PC-9 (cell line): ENCODE data around the gene ZNF407. TPM values are rescaled to one million over a fixed set of nuclear protein-coding genes. Genes with fewer than 3 reads are reported as not detected.

Experiments used
- BruUV-seq: library from RNA; stranded (reverse); fragments of 400-500 nt; replicated peaks from 2 replicates; lab custom pipeline; 2021; lab: Mats Ljungman, UMichigan
- CTCF ChIA-PET: fragments of 300-600 bp; sonication (Branson Sonifier 250); formaldehyde crosslinking; loops from one replicate; lab custom pipeline; 2022; ENCODE audit warnings: antibody characterized with exemption; lab: Charles Lee
- POLR2A ChIA-PET: fragments of 300-600 bp; sonication (Branson Sonifier 250); formaldehyde crosslinking; loops from one replicate; lab custom pipeline; 2022; ENCODE audit warnings: antibody characterized with exemption; ENCODE audit not compliant: unreplicated experiment; lab: Charles Lee
- DNase-seq, 2 experiments: peaks; one replicate each; pipeline versions ENCODE4 v3.0.0 to v3.0.0-alpha.2; 2015 to 2022; ENCODE audit warnings: mixed read lengths in 1 of 2
- H2AFZ ChIP-seq: fragments of 200-600 bp; sonication (generic); 2 replicates; pipeline ENCODE4 v1.8.1; 2017; ENCODE audit warnings: antibody characterized with exemption
- H3F3A ChIP-seq: fragments of 200-600 bp; sonication (generic); 2 replicates; pipeline ENCODE4 v1.8.1; 2017; ENCODE audit warnings: antibody characterized with exemption, mild to moderate bottlenecking, low read depth; ENCODE audit not compliant: insufficient read depth
- H3K27ac ChIP-seq: fragments of 200-600 bp; sonication (generic); 2 replicates; pipeline ENCODE4 v1.6.1; 2016; ENCODE audit warnings: mixed run types
- H3K27me3 ChIP-seq: fragments of 200-600 bp; sonication (generic); 2 replicates; pipeline ENCODE4 v1.6.1; 2016; ENCODE audit warnings: low read depth, mixed run types; ENCODE audit not compliant: insufficient read depth
- H3K36me3 ChIP-seq: fragments of 200-600 bp; sonication (generic); 2 replicates; pipeline ENCODE4 v1.6.1; 2016; ENCODE audit warnings: low read depth, mixed run types
- H3K4me1 ChIP-seq: fragments of 200-600 bp; sonication (generic); replicated peaks from 2 replicates; pipeline ENCODE4 v1.6.1; 2016; ENCODE audit warnings: mixed run types; ENCODE audit not compliant: insufficient read depth
- H3K4me2 ChIP-seq: fragments of 200-600 bp; sonication (generic); 2 replicates; pipeline ENCODE4 v1.6.1; 2017; ENCODE audit warnings: mixed run types
- H3K4me3 ChIP-seq: fragments of 200-600 bp; sonication (generic); 2 replicates; pipeline ENCODE4 v1.6.1; 2016; ENCODE audit warnings: mixed run types
- H3K79me2 ChIP-seq: fragments of 200-600 bp; sonication (generic); 2 replicates; pipeline ENCODE4 v1.6.1; 2017; ENCODE audit warnings: low read depth, mixed run types
- H3K9me2 ChIP-seq: fragments of 200-600 bp; sonication (generic); 2 replicates; pipeline ENCODE4 v1.8.1; 2017; ENCODE audit warnings: mild to moderate bottlenecking; ENCODE audit not compliant: insufficient read depth
- H3K9me3 ChIP-seq: fragments of 200-600 bp; sonication (generic); 2 replicates; pipeline ENCODE4 v1.8.1; 2016; ENCODE audit warnings: low read depth; ENCODE audit not compliant: insufficient read depth
- H4K20me1 ChIP-seq: fragments of 200-600 bp; sonication (generic); 2 replicates; pipeline ENCODE4 v1.8.1; 2017; ENCODE audit not compliant: insufficient read depth
- EZH2 ChIP-seq: fragments of 200-600 bp; sonication (generic); IDR thresholded peaks from 2 replicates; pipeline ENCODE4 v1.8.0; 2017; ENCODE audit warnings: antibody characterized with exemption, low read depth
- intact Hi-C: fragments of 100-400 bp; cut with micrococcal nuclease; formaldehyde crosslinking; loops from one replicate; pipeline ENCODE4 v1.10.0; 2022; ENCODE audit not compliant: unreplicated experiment
- total RNA-seq: library from RNA; stranded (reverse); gene quantifications from 2 replicates; pipeline ENCODE4 v1.2.3, GENCODE V29; 2021
- TF ChIP-seq, protein P1 (sequence below): fragments of 200-600 bp; sonication (generic); conservative IDR thresholded peaks from 2 replicates; pipeline ENCODE4 v1.6.1; 2017; ENCODE audit warnings: mixed run types, antibody characterized with exemption, mild to moderate bottlenecking, moderate library complexity

Gene ZNF407
- total RNA-seq, 1 experiment from 2014 or later = 13.4 TPM

DNA sequence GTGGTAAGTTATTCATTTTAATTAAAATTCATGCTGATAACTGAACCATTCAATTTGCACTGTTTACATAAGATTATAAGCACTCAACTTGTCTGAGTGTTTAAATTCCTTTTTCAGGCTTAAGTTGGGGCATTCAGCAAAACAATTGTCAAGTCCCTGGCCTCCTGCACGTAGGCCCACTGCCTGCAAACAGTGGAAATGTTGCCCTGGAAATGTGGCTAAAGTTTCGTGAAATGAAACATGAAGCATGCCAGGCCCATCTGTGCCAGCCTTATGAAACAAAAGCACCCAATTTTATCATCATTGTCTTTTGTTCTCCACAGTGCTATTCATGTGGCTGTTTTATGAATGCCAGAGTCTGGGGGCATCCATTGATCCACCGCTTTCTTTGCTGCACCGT lies 447.6 kb downstream of the ZNF407 start:
- H3K4me1 ChIP-seq = no peaks in the 10 kb centered on the region
- intact Hi-C loops = no loop called here

DNA sequence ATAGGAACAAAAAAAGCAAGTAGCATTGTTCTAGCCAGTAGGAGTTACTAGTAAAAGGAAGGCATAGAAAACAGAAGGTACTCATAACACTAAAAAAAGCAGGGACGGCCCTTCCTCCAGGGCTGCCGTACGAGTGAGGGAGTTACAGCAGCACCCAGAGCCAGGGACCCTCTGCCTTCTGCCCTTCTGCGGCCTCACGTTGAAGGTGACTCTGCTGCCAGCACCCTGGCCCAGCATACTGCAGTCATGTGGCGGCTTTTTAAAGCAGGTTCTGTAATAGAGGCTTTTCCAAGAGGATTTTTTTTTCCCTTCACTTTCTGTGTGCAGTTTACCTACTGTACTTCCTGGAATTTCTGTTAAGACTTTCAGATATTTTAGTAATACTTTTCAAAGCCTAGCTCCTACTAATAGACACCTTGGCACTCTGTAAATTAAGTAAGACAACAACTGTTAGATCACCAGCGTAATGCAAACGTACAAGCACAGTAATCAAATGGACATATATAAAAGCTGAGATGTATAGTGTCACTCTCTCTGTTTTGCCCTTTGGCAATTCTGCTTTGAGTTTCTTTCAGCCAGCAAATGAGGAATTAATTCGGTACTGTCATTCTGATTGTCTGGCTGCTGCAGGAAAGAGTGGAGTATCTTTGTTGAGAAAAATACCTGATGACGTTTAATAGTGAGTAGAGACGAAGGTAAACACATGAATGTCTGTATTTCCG lies 449.7 kb downstream of the ZNF407 start:
- no peaks in the 10 kb centered on the region for H3K9me3 ChIP-seq
- no peak overlapping the region for H2AFZ ChIP-seq
- intact Hi-C loops = no loop called here
- H3K27me3 ChIP-seq = no peaks in the 10 kb centered on the region
- TF ChIP-seq EZH2 = no peak
- TF ChIP-seq, protein P1, sequence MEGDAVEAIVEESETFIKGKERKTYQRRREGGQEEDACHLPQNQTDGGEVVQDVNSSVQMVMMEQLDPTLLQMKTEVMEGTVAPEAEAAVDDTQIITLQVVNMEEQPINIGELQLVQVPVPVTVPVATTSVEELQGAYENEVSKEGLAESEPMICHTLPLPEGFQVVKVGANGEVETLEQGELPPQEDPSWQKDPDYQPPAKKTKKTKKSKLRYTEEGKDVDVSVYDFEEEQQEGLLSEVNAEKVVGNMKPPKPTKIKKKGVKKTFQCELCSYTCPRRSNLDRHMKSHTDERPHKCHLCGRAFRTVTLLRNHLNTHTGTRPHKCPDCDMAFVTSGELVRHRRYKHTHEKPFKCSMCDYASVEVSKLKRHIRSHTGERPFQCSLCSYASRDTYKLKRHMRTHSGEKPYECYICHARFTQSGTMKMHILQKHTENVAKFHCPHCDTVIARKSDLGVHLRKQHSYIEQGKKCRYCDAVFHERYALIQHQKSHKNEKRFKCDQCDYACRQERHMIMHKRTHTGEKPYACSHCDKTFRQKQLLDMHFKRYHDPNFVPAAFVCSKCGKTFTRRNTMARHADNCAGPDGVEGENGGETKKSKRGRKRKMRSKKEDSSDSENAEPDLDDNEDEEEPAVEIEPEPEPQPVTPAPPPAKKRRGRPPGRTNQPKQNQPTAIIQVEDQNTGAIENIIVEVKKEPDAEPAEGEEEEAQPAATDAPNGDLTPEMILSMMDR = no peak
- H3K27ac ChIP-seq = no peak overlapping the region
- POLR2A ChIA-PET = no interaction called here
- no peaks in the 10 kb centered on the region for H3K79me2 ChIP-seq
- H4K20me1 ChIP-seq = 0 out of 2 replicates have a peak, but pooled peaks cover 3% of the 10 kb centered on the region
- no peaks in the 10 kb centered on the region for H3K36me3 ChIP-seq
- no peak overlapping the region for H3K4me3 ChIP-seq
- BruUV-seq = no TSS peak
- no peaks in the 10 kb centered on the region for H3F3A ChIP-seq
- H3K9me2 ChIP-seq = no peaks in the 10 kb centered on the region
- no peak overlapping the region for H3K4me2 ChIP-seq
- DNase-seq = no peak
- no peaks in the 10 kb centered on the region for H3K4me1 ChIP-seq
- CTCF ChIA-PET = no interaction called here

More for the DNA sequence above, 447.6 kb downstream of the ZNF407 start:
- H3K27me3 ChIP-seq = no peaks in the 10 kb centered on the region
- TF ChIP-seq, protein P1 = no peak
- TF ChIP-seq EZH2 = no peak
- H3K9me2 ChIP-seq = no peaks in the 10 kb centered on the region
- no peak overlapping the region for H3K4me2 ChIP-seq
- ChIA-PET CTCF (no interaction called here), POLR2A (no interaction called here)
- BruUV-seq = no TSS peak
- no peaks in the 10 kb centered on the region for H3K9me3 ChIP-seq
- H2AFZ ChIP-seq = no peak overlapping the region
- H3K27ac ChIP-seq = no peak overlapping the region
- no peak overlapping the region for H3K4me3 ChIP-seq
- H3F3A ChIP-seq = no peaks in the 10 kb centered on the region
- H4K20me1 ChIP-seq = 0 out of 2 replicates have a peak, but pooled peaks cover 3% of the 10 kb centered on the region
- no peaks in the 10 kb centered on the region for H3K36me3 ChIP-seq
- no peak for DNase-seq
- H3K79me2 ChIP-seq = no peaks in the 10 kb centered on the region

DNA sequence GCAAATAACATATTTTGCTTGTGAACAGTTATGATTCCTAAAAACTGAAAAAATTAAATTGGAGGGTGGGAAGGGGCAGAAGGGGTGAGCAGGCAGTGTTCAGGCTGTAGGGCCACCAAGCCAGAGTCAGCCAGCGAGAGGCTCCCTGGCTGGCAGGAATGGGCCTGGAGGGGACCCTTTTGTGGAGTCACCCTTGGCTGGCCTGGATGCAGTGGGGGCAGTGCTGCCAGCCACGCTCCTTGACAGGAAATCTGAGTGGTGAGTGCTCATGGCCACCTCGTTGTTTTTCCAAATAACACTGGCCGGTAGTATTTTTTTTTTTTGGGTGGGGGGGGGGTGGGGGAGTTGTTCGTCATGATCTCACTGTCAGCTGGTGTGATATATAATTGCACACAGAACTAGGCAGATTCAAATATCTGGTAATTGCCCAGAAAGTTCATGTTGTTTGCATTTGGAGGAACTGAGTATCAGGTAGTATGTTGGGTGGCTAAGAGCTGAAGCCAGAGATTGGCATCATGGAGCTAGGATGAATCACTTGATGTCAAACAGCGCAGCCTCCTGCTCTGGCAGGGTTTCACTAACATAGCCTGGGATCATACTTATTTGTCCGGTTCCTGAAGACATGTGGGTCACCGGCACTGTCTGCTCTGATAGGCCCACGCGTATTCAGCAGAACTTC lies 451.2 kb downstream of the ZNF407 start:
- Histone ChIP-seq H2AFZ (no peak overlapping the region), H3F3A (no peaks in the 10 kb centered on the region), H4K20me1 (0 out of 2 replicates have a peak, but pooled peaks cover 3% of the 10 kb centered on the region), H3K36me3 (no peaks in the 10 kb centered on the region), H3K27me3 (no peaks in the 10 kb centered on the region), H3K4me2 (no peak overlapping the region), H3K4me1 (no peaks in the 10 kb centered on the region), H3K79me2 (no peaks in the 10 kb centered on the region), H3K9me3 (no peaks in the 10 kb centered on the region), H3K9me2 (no peaks in the 10 kb centered on the region), H3K27ac (no peak overlapping the region), H3K4me3 (no peak overlapping the region)
- intact Hi-C loops = no loop called here
- no peak for DNase-seq
- BruUV-seq = no TSS peak
- POLR2A ChIA-PET = no interaction called here
- no peak for TF ChIP-seq EZH2
- TF ChIP-seq, protein P1 = no peak
- CTCF ChIA-PET = no interaction called here
